ENCODE data around the gene SNX8.
"Not testable (repeated sequence)": the region's sequence is repeated elsewhere in the genome, so short reads cannot be mapped to it uniquely, and the experiment has no call there.

The SNX8 gene, protein sequence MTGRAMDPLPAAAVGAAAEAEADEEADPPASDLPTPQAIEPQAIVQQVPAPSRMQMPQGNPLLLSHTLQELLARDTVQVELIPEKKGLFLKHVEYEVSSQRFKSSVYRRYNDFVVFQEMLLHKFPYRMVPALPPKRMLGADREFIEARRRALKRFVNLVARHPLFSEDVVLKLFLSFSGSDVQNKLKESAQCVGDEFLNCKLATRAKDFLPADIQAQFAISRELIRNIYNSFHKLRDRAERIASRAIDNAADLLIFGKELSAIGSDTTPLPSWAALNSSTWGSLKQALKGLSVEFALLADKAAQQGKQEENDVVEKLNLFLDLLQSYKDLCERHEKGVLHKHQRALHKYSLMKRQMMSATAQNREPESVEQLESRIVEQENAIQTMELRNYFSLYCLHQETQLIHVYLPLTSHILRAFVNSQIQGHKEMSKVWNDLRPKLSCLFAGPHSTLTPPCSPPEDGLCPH

GRCh38 chr7:2314209-2314955, at the start of gene SNX8:
SNX8 (minus strand) TSS chr7:2314441; CDS start chr7:2314421, 20 bp downstream.
- DNase-seq (ENCODE audit: low read depth) = peak; percentile 89

DNA sequence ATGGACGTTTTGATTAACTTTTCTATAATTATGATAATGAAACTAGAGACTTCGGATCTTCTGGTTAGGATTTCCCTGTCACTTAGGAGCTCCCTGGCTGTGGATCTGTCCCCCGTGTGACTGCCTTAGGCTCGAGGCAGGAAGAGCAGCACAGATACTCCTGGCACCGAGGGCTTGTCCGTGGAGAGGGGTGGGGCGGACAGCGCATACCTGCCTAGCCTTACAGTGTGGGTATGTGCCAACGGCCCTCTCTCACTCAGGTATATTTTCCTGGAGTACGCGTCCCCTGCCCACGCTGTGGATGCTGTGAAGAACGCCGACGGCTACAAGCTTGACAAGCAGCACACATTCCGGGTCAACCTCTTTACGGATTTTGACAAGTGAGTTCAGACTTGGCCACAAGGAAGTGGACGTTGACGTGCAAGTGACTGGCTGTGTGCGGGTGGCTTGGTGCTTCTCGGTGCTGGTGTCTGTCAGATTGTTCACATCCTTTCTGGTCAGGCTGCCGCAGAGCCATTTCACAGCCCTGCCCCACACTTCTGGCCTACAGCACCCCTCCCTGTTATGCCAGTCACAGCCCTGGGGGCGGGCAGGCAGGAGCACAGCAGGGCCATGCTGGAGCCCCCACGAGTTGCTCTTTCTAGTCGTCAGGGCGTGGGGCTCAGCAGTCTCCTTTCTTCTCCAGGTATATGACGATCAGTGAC, 48.3 kb upstream of the SNX8 start:
- no peak for DNase-seq (ENCODE audit: low read depth)

GRCh38 chr7:2360796-2361195, 46.6 kb upstream of the SNX8 start:
- no peak for DNase-seq (ENCODE audit: low read depth)

DNA sequence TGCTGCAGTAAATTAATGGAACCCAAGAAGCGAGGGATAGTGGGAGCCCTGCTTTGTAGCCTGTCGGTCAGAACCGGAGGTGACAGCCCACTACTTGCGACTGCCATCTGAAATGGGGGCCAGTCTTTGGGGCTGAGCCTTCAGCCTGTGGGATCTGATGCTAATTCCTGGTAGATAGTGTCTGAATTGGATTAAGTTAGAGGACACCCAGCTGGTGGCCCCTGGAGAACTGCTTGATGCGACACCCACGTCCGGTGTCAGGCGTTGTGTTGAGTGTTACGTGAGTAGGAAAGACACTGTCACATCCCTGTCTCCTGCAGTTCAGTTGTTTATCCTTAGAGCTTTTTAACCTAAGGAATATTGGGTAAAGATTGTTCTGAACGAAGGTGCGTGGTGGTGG, 45.4 kb upstream of the SNX8 start:
- no peak for DNase-seq (ENCODE audit: low read depth)

GRCh38 chr7:2358968-2359527, 44.8 kb upstream of the SNX8 start:
- no peak for DNase-seq (ENCODE audit: low read depth)

- no peak for DNase-seq (ENCODE audit: low read depth)
Observed at GRCh38 chr7:2357571-2357970, 43.3 kb upstream of the SNX8 start.

GRCh38 chr7:2357165-2357564, 42.9 kb upstream of the SNX8 start:
- no peak for DNase-seq (ENCODE audit: low read depth)

DNA sequence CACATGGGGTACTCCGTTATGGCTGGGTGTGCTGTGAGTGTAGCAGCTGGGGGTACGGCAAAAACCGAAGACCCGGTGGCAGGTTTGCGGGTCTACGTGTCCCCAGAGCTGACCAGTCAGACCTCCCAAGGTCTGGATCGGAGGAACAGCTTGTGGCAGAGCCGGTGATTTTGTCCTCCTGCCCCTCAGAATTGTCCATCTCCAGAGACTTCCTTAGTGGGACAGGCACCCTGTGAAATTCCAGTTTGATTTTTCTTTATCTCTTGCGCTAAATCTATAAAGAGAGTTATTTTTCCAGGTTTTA, 41.4 kb upstream of the SNX8 start:
- DNase-seq (ENCODE audit: low read depth) = no peak

- no peak for DNase-seq (ENCODE audit: low read depth)
Observed at GRCh38 chr7:2354939-2355704, 40.9 kb upstream of the SNX8 start.

- DNase-seq (ENCODE audit: low read depth) = peak; percentile 80
Observed at GRCh38 chr7:2354186-2354938, 40.1 kb upstream of the SNX8 start, which contains the start of gene EIF3B. EIF3B (plus strand) TSS chr7:2354827; CDS start chr7:2354922, 95 bp downstream.

GRCh38 chr7:2353936-2354185, 39.6 kb upstream of the SNX8 start:
- peak; percentile 85 for DNase-seq (ENCODE audit: low read depth)

DNA sequence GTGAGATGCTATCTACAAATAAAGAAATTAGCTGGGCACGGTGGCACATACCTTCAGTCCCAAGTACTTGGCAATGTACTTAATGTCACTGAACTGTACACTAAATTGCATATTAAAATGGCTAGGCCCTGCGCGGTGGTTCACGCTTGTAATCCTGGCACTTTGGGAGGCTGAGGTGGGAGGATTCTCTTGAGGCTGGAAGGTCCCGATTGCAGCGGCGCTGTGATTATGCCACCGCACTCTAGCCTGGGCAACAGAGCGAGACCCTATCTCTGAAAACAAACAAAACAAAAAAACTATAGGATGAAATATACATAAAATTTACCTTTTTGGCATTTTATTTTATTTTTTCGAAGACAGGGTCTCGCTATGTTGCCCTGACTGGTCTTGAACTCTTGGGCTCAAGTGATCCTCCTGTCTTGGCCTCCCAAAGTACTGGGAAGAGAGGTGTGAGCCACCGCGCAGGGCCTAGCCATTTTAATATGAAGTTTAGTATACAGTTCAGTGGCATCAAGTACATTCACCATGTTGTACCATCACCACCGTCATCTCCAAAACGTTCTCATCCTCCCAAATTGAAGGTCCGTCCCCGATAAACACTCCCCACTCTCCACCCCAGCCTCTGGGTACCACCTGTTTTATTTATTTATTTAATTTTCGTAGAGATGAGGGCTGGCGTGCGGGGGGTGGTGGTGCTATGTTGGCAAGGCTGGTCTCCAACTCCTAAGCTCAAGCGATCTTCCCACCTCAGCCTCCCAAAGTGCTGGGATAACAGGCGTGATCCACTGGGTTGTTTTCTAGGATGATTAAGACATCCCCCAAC, 39.1 kb upstream of the SNX8 start:
- DNase-seq (ENCODE audit: low read depth) = no peak

DNA sequence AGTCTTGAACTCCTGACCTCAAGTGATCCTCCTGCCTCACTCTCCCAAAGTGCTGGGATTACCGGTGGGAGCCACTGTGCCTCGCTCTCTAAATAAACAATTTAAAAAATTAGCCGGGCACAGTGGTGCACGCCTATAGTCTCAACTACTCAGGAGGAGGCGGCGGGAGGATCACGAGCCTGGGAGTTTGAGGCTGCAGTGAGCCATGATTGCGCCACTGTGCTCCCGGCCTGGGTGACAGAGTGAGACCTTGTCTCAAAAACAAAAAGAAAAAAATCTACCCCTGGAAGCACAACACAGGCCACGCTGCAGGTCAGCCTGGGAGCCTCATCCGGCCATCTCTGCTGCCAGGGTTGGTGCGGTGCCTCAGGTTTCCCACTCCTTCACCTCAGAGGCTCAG, 36.6 kb upstream of the SNX8 start:
- DNase-seq (ENCODE audit: low read depth) = no peak

GRCh38 chr7:2350055-2350454, 35.8 kb upstream of the SNX8 start:
- no peak for DNase-seq (ENCODE audit: low read depth)

DNA sequence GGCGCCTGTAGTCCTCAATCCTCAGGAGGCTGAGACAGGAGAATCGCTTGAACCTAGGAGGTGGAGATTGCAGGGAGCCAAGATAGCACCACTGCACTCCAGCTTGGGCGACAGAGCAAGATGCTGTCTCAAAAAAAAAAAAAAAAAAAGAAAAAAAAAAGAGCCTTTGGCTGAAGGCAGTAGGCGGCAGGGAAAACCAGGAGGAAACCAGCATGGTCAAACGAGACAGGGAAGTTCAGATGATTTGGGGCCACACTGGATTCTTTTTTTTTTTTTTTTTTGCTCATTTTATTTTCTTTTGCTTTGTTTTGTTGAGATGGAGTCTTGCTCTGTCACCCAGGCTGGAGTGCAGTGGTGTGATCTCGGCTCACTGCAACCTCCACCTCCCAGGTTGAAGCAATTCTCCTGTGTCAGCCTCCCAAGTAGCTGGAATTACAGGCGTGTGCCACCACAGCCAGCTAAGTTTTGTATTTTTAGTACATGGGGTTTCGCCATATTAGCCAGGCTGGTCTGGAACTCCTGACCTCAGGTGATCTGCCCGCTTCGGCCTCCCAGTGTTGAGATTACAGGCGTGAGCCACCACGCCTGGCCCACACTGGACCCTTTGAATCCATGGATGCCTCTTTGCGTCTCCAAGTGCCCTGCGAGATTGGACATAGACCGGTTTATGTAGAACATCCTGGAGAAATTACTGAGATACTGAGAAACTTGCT, 33.3 kb upstream of the SNX8 start:
- not testable (repeated sequence) for DNase-seq (ENCODE audit: low read depth)

GRCh38 chr7:2336626-2337299, 22.5 kb upstream of the SNX8 start:
- DNase-seq (ENCODE audit: low read depth) = no peak

- DNase-seq (ENCODE audit: low read depth) = not testable (repeated sequence)
Observed at GRCh38 chr7:2332606-2333231, 18.5 kb upstream of the SNX8 start.

GRCh38 chr7:2331707-2332106, 17.5 kb upstream of the SNX8 start:
- no peak for DNase-seq (ENCODE audit: low read depth)

GRCh38 chr7:2330493-2330892, 16.3 kb upstream of the SNX8 start:
- no peak for DNase-seq (ENCODE audit: low read depth)

Data from stimulated activated CD8-positive, alpha-beta memory T cell treated with anti-CD3 and anti-CD28 coated beads, Interleukin-4, amount 100 ng/mL, for 24 hours (primary cell).